Caki2 (cell line): ENCODE data around the gene TGFA. TPM values are rescaled to one million over a fixed set of nuclear protein-coding genes. Genes with fewer than 3 reads are reported as not detected.
A peak's percentile ranks its signal among the peaks of the same experiment; 100 is the strongest.

ENCODE experiments used
- DNase-seq: peaks from one replicate; pipeline ENCODE4 v3.0.0-alpha.2; 2015; ENCODE audit warnings: low read depth
- in situ Hi-C: cut with HindIII; loops from 2 replicates; pipeline ENCODE4 v1.10.0; 2016; ENCODE audit warnings: low sequenced_read_pairs, low pct_unique_long_range_greater_than_20kb, mixed read lengths
- total RNA-seq: library from RNA; depleted of rRNA; stranded (reverse); fragments of >200 nt; shearing (Covaris generic); gene quantifications from 2 replicates; pipeline ENCODE4 v1.2.3, GENCODE V29; 2014; ENCODE audit warnings: low replicate concordance

Gene TGFA
- total RNA-seq, 1 experiment from 2014 or later = 84.3 TPM

GRCh38 chr2:70456585-70457495, 96.8 kb downstream of the TGFA start:
- in situ Hi-C loops = no loop called here

GRCh38 chr2:70454936-70455544, 98.6 kb downstream of the TGFA start:
- in situ Hi-C loops = no loop called here
- DNase-seq = no peak

More at GRCh38 chr2:70456585-70457495, 96.8 kb downstream of the TGFA start:
- DNase-seq = no peak

GRCh38 chr2:70450641-70451250, 102.9 kb downstream of the TGFA start:
- DNase-seq = no peak
- in situ Hi-C loops = no loop called here

- in situ Hi-C loops = no loop called here
- no peak for DNase-seq
Observed at GRCh38 chr2:70448041-70448440, 105.6 kb downstream of the TGFA start.

GRCh38 chr2:70443726-70444125, 109.9 kb downstream of the TGFA start:
- in situ Hi-C loops = no loop called here

GRCh38 chr2:70443078-70443465, 110.6 kb downstream of the TGFA start:
- no peak for DNase-seq
- in situ Hi-C loops = no loop called here

More at GRCh38 chr2:70443726-70444125, 109.9 kb downstream of the TGFA start:
- no peak for DNase-seq

GRCh38 chr2:70442301-70443077, 111.1 kb downstream of the TGFA start:
- DNase-seq = no peak
- in situ Hi-C loops = no loop called here

GRCh38 chr2:70440621-70441020, 113.0 kb downstream of the TGFA start:
- in situ Hi-C loops = no loop called here
- DNase-seq = no peak

GRCh38 chr2:70435138-70435537, 118.5 kb downstream of the TGFA start:
- in situ Hi-C loops = no loop called here

GRCh38 chr2:70433315-70433714, 120.3 kb downstream of the TGFA start:
- DNase-seq = no peak
- in situ Hi-C loops = no loop called here

More at GRCh38 chr2:70435138-70435537, 118.5 kb downstream of the TGFA start:
- no peak for DNase-seq

- DNase-seq = peak; percentile 26
- in situ Hi-C loops = no loop called here
Observed at GRCh38 chr2:70431716-70432347, 121.8 kb downstream of the TGFA start.

- in situ Hi-C loops = no loop called here
- no peak for DNase-seq
Observed at GRCh38 chr2:70426341-70426740, 127.3 kb downstream of the TGFA start.

GRCh38 chr2:70425682-70426301, 127.8 kb downstream of the TGFA start:
- DNase-seq = no peak
- in situ Hi-C loops = no loop called here

GRCh38 chr2:70420740-70421139, 132.9 kb downstream of the TGFA start:
- DNase-seq = no peak
- in situ Hi-C loops = no loop called here

- in situ Hi-C loops = no loop called here
- DNase-seq = no peak
Observed at GRCh38 chr2:70420143-70420542, 133.5 kb downstream of the TGFA start.

GRCh38 chr2:70418514-70418913, 135.1 kb downstream of the TGFA start:
- in situ Hi-C loops = no loop called here
- DNase-seq = no peak

GRCh38 chr2:70417011-70417410, 136.6 kb downstream of the TGFA start:
- no peak for DNase-seq
- in situ Hi-C loops = no loop called here
